ENCODE data around the gene PACRG.

The PACRG gene

GRCh38 chr6:163239572-163240340 is 512.0 kb downstream of the PACRG start:
- TF ChIP-seq CTCF (conservative IDR thresholded peaks at IDR 0.05; ENCODE audit: low read depth, low read length), result no peak
- H3K4me3 ChIP-seq (ENCODE audit: low read length), result no peak overlapping the region
- DNase-seq (ENCODE audit: low read depth), result no peak

GRCh38 chr6:163240556-163240955 is 512.8 kb downstream of the PACRG start:
- no peak for DNase-seq (ENCODE audit: low read depth)
- no peak overlapping the region for H3K4me3 ChIP-seq (ENCODE audit: low read length)
- TF ChIP-seq CTCF (conservative IDR thresholded peaks at IDR 0.05; ENCODE audit: low read depth, low read length), result no peak

- no peak for TF ChIP-seq CTCF (conservative IDR thresholded peaks at IDR 0.05; ENCODE audit: low read depth, low read length)
- no peak for DNase-seq (ENCODE audit: low read depth)
Observed at GRCh38 chr6:163241683-163242082, 513.9 kb downstream of the PACRG start.

GRCh38 chr6:163243083-163243482 is 515.3 kb downstream of the PACRG start:
- H3K4me3 ChIP-seq (ENCODE audit: low read length), result no peak overlapping the region
- no peak for DNase-seq (ENCODE audit: low read depth)
- no peak for TF ChIP-seq CTCF (conservative IDR thresholded peaks at IDR 0.05; ENCODE audit: low read depth, low read length)

More at GRCh38 chr6:163241683-163242082, 513.9 kb downstream of the PACRG start:
- no peak overlapping the region for H3K4me3 ChIP-seq (ENCODE audit: low read length)

- no peak for TF ChIP-seq CTCF (conservative IDR thresholded peaks at IDR 0.05; ENCODE audit: low read depth, low read length)
- H3K4me3 ChIP-seq (ENCODE audit: low read length), result no peak overlapping the region
- no peak for DNase-seq (ENCODE audit: low read depth)
Observed at GRCh38 chr6:163243692-163244589, 516.2 kb downstream of the PACRG start.

- no peak overlapping the region for H3K4me3 ChIP-seq (ENCODE audit: low read length)
- no peak for DNase-seq (ENCODE audit: low read depth)
- no peak for TF ChIP-seq CTCF (conservative IDR thresholded peaks at IDR 0.05; ENCODE audit: low read depth, low read length)
Observed at GRCh38 chr6:163248051-163248450, 520.3 kb downstream of the PACRG start.
